Trophoblast cell (in vitro differentiated cells and primary cell): ENCODE data around the gene ZKSCAN2. TPM values are rescaled to one million over a fixed set of nuclear protein-coding genes. Genes with fewer than 3 reads are reported as not detected.

Source experiments
- DNase-seq, 2 donors: peaks; one replicate each; pipeline ENCODE4 v3.0.0-alpha.2; 2016
- H2AFZ ChIP-seq: 2 replicates; pipeline ENCODE4 v1.6.1; 2013; ENCODE audit warnings: low read length, moderate library complexity, mild to moderate bottlenecking; ENCODE audit not compliant: insufficient read depth, poor library complexity
- H2AK5ac ChIP-seq: 2 replicates; pipeline ENCODE4 v1.6.1; 2013; ENCODE audit warnings: mild to moderate bottlenecking, low read length
- H2BK120ac ChIP-seq: 2 replicates; pipeline ENCODE4 v1.6.1; 2013; ENCODE audit warnings: low read length, mild to moderate bottlenecking, moderate library complexity; ENCODE audit not compliant: insufficient read depth, poor library complexity
- H2BK12ac ChIP-seq: 2 replicates; pipeline ENCODE4 v1.6.1; 2013; ENCODE audit warnings: mild to moderate bottlenecking, low read length, moderate library complexity
- H2BK5ac ChIP-seq: 2 replicates; pipeline ENCODE4 v1.6.1; 2013; ENCODE audit warnings: low read length, low read depth, moderate library complexity, mild to moderate bottlenecking; ENCODE audit not compliant: poor library complexity
- H3K14ac ChIP-seq: 2 replicates; pipeline ENCODE4 v1.6.1; 2013; ENCODE audit warnings: mild to moderate bottlenecking, low read length
- H3K18ac ChIP-seq: 2 replicates; pipeline ENCODE4 v1.6.1; 2013; ENCODE audit warnings: mild to moderate bottlenecking, low read length
- H3K23ac ChIP-seq: 2 replicates; pipeline ENCODE4 v1.6.1; 2013; ENCODE audit warnings: low read length
- H3K27ac ChIP-seq: 2 replicates; pipeline ENCODE4 v1.5.1; 2013; ENCODE audit warnings: low read depth, mild to moderate bottlenecking, inconsistent platforms, low read length, moderate library complexity
- H3K27me3 ChIP-seq: 2 replicates; pipeline ENCODE4 v1.6.1; 2013; ENCODE audit warnings: inconsistent platforms, mild to moderate bottlenecking, low read length, moderate library complexity; ENCODE audit not compliant: insufficient read depth
- H3K36me3 ChIP-seq, 2 experiments: 1 replicate in 1 of 2; 2 replicates in 1 of 2; pipeline ENCODE4 v1.6.1; 2013; ENCODE audit warnings: low read length in 2 of 2, mild to moderate bottlenecking in 2 of 2, moderate library complexity in 1 of 2; ENCODE audit not compliant: insufficient read depth in 2 of 2, control insufficient read depth in 1 of 2
- H3K4ac ChIP-seq: 2 replicates; pipeline ENCODE4 v1.6.1; 2013; ENCODE audit warnings: low read depth, mild to moderate bottlenecking, low read length, moderate library complexity
- H3K4me1 ChIP-seq, 2 experiments: 1 replicate in 1 of 2; 2 replicates in 1 of 2; pipeline ENCODE4 v1.6.1; 2013; ENCODE audit warnings: low read length in 2 of 2, mild to moderate bottlenecking in 2 of 2, moderate library complexity in 1 of 2; ENCODE audit not compliant: insufficient read depth in 2 of 2, control insufficient read depth in 1 of 2
- H3K4me2 ChIP-seq: 2 replicates; pipeline ENCODE4 v1.6.1; 2013; ENCODE audit warnings: inconsistent platforms, mild to moderate bottlenecking, low read length, moderate library complexity
- H3K4me3 ChIP-seq: 2 replicates; pipeline ENCODE4 v1.5.1; 2013; ENCODE audit warnings: mild to moderate bottlenecking, low read depth, low read length, inconsistent platforms
- H3K79me1 ChIP-seq: one replicate; pipeline ENCODE4 v1.6.1; 2013; ENCODE audit warnings: low read length
- H3K79me2 ChIP-seq: 2 replicates; pipeline ENCODE4 v1.6.1; 2013; ENCODE audit warnings: low read length, mild to moderate bottlenecking; ENCODE audit not compliant: control insufficient read depth, insufficient read depth, poor library complexity
- H3K9ac ChIP-seq: 2 replicates; pipeline ENCODE4 v1.6.1; 2013; ENCODE audit warnings: mild to moderate bottlenecking, low read length
- H3K9me3 ChIP-seq: 2 replicates; pipeline ENCODE4 v1.6.1; 2013; ENCODE audit warnings: low read depth, mild to moderate bottlenecking, control low read depth, inconsistent platforms, low read length; ENCODE audit not compliant: insufficient read depth
- H4K12ac ChIP-seq: 2 replicates; pipeline ENCODE4 v1.6.1; 2013; ENCODE audit warnings: low read depth, mild to moderate bottlenecking, low read length, moderate library complexity
- H4K8ac ChIP-seq: 2 replicates; pipeline ENCODE4 v1.6.1; 2013; ENCODE audit warnings: low read depth, mild to moderate bottlenecking, low read length, moderate library complexity
- H4K91ac ChIP-seq: one replicate; pipeline ENCODE4 v1.6.1; 2013; ENCODE audit warnings: low read depth, mild to moderate bottlenecking, low read length, moderate library complexity
- WGBS: extraction: QIAGEN DNeasy Blood & Tissue Kit; methylation state at CpG from one replicate; pipeline ENCODE4 v1.1.7; 2013; ENCODE audit warnings: missing lambda C conversion rate; ENCODE audit not compliant: insufficient read length, insufficient coverage; ENCODE audit errors: extremely low coverage; 5-methylcytosine and 5-hydroxymethylcytosine counted together
- polyA plus RNA-seq: library from polyadenylated mRNA; stranded (reverse); fragments of 200-250 nt; gene quantifications from 2 replicates; pipeline ENCODE4 v1.2.3, GENCODE V29; 2013

The ZKSCAN2 gene
- 11.6 and 12.3 TPM in 2 replicates for polyA plus RNA-seq

DNA sequence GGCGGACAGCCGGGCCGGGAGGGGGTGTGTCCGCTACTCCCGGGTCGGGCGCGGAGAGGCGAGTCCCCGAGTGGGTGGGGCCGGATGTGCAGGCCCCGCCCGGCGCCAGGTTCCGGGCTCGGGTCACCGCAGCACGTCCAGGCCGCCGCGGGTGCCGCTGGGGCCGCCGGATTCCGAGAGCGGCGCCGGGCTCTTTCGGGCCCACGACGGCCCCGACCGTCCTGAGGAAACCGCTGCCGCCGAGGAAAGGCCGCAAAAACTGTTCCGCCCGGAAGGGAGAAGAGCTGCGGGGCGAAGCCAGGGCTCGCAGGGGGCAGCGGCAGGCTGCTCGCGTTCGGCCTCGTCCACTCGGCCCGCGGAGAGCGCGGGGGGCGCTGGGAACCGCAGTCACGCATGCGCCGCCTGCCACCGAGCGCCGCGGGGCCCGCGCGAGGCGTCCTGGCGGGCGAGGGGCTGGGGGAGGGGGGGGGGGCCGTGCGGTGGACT, at the start of gene ZKSCAN2:
TSS of gene ZKSCAN2 (minus strand) at position 376 of the 486 bp plus-strand sequence. CDS start 718 bp downstream, outside the sequence.
- H3K9ac ChIP-seq, result peak within 1 kb of the TSS; percentile 99
- no peak within 1 kb of the TSS for H3K23ac ChIP-seq
- H3K4ac ChIP-seq, result peak within 1 kb of the TSS; percentile 93
- no peak within 1 kb of the TSS for H2BK12ac ChIP-seq
- peaks cover 12% of the 10 kb centered on the region for H3K79me2 ChIP-seq
- peaks cover 4 to 9% of the 10 kb centered on the region in 2 experiments for H3K4me1 ChIP-seq
- H3K4me2 ChIP-seq, result peak within 1 kb of the TSS; percentile 80
- H4K91ac ChIP-seq, result peak within 1 kb of the TSS; percentile 91
- peak within 1 kb of the TSS; percentile 99 for H2BK5ac ChIP-seq
- peak within 1 kb of the TSS; percentile 93 for H3K18ac ChIP-seq
- no peaks in the 10 kb centered on the region for H3K9me3 ChIP-seq
- peak within 1 kb of the TSS; percentile 95 for H2AFZ ChIP-seq
- peaks cover 5 to 20% of the 10 kb centered on the region in 2 experiments for H3K36me3 ChIP-seq
- peak within 1 kb of the TSS; percentile 94 for H2BK120ac ChIP-seq
- peak within 1 kb of the TSS; percentile 90 for H3K4me3 ChIP-seq
- peaks cover 19% of the 10 kb centered on the region for H3K79me1 ChIP-seq
- no peaks in the 10 kb centered on the region for H3K27me3 ChIP-seq
- H3K14ac ChIP-seq, result peak within 1 kb of the TSS; percentile 96
- H4K8ac ChIP-seq, result peak within 1 kb of the TSS; percentile 97
- DNase-seq, result peak; percentile 88 to 89
- peak within 1 kb of the TSS; percentile 84 for H4K12ac ChIP-seq
- peak within 1 kb of the TSS; percentile 64 for H2AK5ac ChIP-seq
- peak within 1 kb of the TSS; percentile 99 for H3K27ac ChIP-seq
- no CpG with 5 or more reads among the region's 69 CpGs for WGBS

DNA sequence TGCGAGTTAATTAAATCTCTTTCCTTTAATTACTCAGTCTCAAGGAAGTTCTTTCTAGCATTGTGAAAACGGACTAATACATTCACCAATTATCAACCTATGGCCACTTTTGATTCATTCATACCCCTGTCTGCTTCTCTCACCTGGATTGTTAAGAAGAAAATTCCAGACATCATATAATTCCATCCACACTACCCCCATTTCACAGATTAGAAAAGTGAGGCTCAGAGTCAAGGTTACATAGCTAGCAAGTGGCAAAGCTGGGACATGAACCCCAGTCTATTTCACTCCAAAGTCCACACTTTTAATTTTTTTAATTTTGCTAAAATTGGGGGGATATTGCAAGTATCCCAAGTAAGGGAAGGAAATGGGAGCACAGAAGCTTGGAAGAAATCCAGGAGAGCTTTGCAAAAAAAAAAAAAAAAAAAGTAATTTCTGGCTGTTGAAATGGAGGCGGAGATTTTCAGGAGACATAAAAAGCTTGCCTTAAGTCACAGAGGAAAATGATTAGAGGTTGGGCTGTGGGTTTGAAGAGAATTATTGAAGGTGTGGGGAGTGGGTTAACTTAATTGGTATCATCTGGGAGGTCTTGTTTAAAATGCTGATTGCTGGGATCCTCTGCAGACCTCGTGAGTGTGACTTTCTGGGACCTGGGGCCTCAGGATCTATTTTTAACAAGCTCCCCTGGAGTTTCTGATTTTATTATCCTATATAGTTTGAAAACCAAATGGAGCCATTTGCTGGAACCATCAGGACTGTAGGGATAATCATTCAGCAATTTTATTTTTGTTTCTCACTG, 42.3 kb upstream of the ZKSCAN2 start:
- H2BK12ac ChIP-seq, result no peak overlapping the region
- no peaks in the 10 kb centered on the region for H3K4me1 ChIP-seq
- H3K27me3 ChIP-seq, result no peaks in the 10 kb centered on the region
- no peak overlapping the region for H3K9ac ChIP-seq
- H3K18ac ChIP-seq, result no peak overlapping the region
- H2BK120ac ChIP-seq, result no peak overlapping the region
- no peak overlapping the region for H3K4me3 ChIP-seq
- H4K91ac ChIP-seq, result no peak overlapping the region
- no CpG with 5 or more reads among the region's 4 CpGs for WGBS
- no peak overlapping the region for H3K14ac ChIP-seq
- H3K4ac ChIP-seq, result no peak overlapping the region
- no peak overlapping the region for H3K27ac ChIP-seq
- H3K4me2 ChIP-seq, result no peak overlapping the region
- H4K8ac ChIP-seq, result no peak overlapping the region
- H3K9me3 ChIP-seq, result no peaks in the 10 kb centered on the region
- H2AFZ ChIP-seq, result no peak overlapping the region
- H2AK5ac ChIP-seq, result no peak overlapping the region
- no peaks in the 10 kb centered on the region for H3K36me3 ChIP-seq
- DNase-seq, result no peak
- H2BK5ac ChIP-seq, result no peak overlapping the region
- no peak overlapping the region for H4K12ac ChIP-seq
- no peaks in the 10 kb centered on the region for H3K79me1 ChIP-seq
- no peaks in the 10 kb centered on the region for H3K79me2 ChIP-seq
- H3K23ac ChIP-seq, result no peak overlapping the region

DNA sequence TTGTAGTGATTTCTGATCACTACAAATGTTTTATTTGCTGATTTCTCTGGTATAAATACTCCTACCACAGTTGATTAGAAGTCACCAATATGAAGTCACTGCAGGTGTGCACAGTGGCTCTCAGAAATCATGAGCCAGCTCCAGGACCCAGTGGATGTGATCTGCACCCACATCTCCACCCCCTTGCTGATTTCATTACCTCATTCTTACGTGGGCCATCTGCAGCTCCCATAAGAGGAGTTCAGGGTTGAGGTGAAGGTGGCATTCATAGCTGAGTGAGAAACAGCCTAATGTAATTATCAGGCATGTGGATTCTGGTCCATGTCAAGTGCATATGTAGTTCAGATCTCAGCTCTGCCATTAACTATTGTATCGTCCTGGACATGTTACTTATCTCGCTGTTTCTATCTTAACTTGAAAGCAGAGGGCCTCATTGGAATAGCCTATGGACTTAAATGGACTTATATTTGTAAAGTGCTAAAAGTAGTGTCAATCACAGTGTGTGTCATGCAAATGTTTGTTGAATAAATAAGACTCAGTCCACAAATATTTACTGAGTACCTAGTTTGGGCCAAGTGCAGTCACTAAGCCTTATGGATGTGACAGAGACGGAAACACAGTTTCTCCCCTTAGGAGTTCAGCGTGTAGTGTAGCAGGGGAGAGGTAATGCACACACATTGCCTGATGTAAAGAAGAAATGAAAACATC, 40.7 kb upstream of the ZKSCAN2 start:
- H3K4me1 ChIP-seq, result no peaks in the 10 kb centered on the region
- H3K14ac ChIP-seq, result no peak overlapping the region
- H4K91ac ChIP-seq, result no peak overlapping the region
- no peaks in the 10 kb centered on the region for H3K9me3 ChIP-seq
- H3K79me2 ChIP-seq, result no peaks in the 10 kb centered on the region
- no peak overlapping the region for H2BK120ac ChIP-seq
- H3K79me1 ChIP-seq, result no peaks in the 10 kb centered on the region
- H3K18ac ChIP-seq, result no peak overlapping the region
- no peak overlapping the region for H2BK5ac ChIP-seq
- no peak overlapping the region for H3K27ac ChIP-seq
- no peak overlapping the region for H3K23ac ChIP-seq
- H3K36me3 ChIP-seq, result no peaks in the 10 kb centered on the region
- H3K27me3 ChIP-seq, result no peaks in the 10 kb centered on the region
- H4K8ac ChIP-seq, result no peak overlapping the region
- WGBS, result no CpG with 5 or more reads among the region's 5 CpGs
- no peak overlapping the region for H2AFZ ChIP-seq
- no peak overlapping the region for H4K12ac ChIP-seq
- no peak overlapping the region for H3K4me3 ChIP-seq
- H2AK5ac ChIP-seq, result no peak overlapping the region
- DNase-seq, result no peak
- no peak overlapping the region for H3K4me2 ChIP-seq
- no peak overlapping the region for H3K4ac ChIP-seq
- H2BK12ac ChIP-seq, result no peak overlapping the region
- no peak overlapping the region for H3K9ac ChIP-seq

DNA sequence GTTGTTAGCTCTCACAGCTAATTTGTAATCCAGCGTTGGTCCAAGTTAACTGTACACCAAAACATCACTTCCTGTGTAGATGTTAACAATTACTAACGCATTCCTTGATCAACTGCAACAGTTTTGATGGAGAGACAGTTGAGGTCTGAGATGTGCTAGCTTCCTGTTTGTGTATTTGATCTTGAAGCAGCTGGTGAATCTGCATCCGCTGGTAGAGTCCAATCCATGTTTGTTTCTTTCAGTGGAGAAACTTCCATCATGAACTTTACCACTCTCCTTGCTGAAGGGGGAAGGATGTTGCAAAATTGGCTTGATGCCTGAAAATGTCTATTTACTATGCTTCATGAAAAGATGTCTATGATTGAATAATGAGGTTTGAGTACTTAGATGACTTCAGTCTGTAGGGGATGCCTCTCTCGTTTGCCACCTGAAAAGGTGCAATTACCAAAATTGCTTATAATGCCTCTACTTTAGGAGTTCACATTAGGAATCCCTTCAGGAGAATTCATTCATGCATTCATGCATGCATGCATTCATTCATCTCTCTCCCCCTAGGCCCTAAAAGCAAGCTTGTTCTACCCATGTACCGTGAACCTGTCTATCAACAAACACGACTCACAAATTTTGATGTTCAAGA, 39.6 kb upstream of the ZKSCAN2 start:
- H3K79me2 ChIP-seq, result no peaks in the 10 kb centered on the region
- H3K4me2 ChIP-seq, result no peak overlapping the region
- no peak overlapping the region for H3K4ac ChIP-seq
- H3K14ac ChIP-seq, result no peak overlapping the region
- no peak overlapping the region for H2AK5ac ChIP-seq
- no peak overlapping the region for H4K8ac ChIP-seq
- DNase-seq, result no peak
- H3K79me1 ChIP-seq, result no peaks in the 10 kb centered on the region
- no peaks in the 10 kb centered on the region for H3K36me3 ChIP-seq
- H3K9me3 ChIP-seq, result no peaks in the 10 kb centered on the region
- H3K18ac ChIP-seq, result no peak overlapping the region
- no peak overlapping the region for H4K91ac ChIP-seq
- H3K4me1 ChIP-seq, result no peaks in the 10 kb centered on the region
- no peak overlapping the region for H2BK5ac ChIP-seq
- H2BK12ac ChIP-seq, result no peak overlapping the region
- H3K27me3 ChIP-seq, result no peaks in the 10 kb centered on the region
- WGBS, result no CpG with 5 or more reads among the region's 6 CpGs
- H3K23ac ChIP-seq, result no peak overlapping the region
- H3K9ac ChIP-seq, result no peak overlapping the region
- H2AFZ ChIP-seq, result no peak overlapping the region
- H3K27ac ChIP-seq, result no peak overlapping the region
- no peak overlapping the region for H4K12ac ChIP-seq
- no peak overlapping the region for H2BK120ac ChIP-seq
- no peak overlapping the region for H3K4me3 ChIP-seq
